Measurements from ENCODE around the gene PRKCZ.

PRKCZ gene

DNA sequence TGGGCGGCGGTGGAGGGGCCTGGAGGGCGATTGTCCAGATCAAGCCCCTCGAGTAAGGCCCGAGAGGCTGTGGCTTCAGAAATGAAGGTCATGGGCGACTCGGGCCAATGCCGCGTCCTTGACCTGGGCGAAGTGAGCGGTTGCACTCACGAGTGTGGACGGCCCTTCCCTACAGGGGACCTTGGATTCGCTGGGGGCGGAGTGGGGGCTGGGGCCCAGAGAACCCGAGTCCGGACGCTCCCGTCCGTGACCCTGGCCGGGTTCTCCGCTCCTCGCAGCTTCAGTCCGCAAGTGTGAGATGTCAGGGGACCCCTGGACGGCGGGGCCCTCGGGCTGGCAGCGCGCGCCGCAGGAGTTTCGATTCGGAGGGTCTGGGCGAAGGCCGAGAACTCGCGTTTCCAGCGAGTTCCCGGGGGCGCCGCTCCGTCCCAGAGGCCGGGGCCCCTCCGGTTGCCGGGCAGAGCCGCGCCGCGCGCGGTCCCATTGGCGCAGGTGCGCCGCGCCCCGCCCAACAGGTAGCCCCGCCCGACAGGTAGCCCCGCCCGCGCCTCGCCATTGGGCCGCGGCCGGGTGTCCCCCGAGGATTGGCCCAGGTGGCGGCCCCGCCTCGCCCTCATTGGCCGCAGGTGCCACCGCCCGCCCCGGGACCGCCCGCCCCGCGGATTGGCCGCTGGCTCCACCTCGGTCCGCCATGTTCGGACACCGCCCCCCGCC, at the start of gene PRKCZ:
PRKCZ (plus strand) TSS at position 694 of the 714 bp plus-strand sequence. CDS start 220 bp downstream, outside the sequence.
- H3K9me3 Mint-ChIP-seq, result no peaks in the 10 kb centered on the region
- H3K4me3 Mint-ChIP-seq, result peak within 1 kb of the TSS; percentile 84 to 88
- no peak within 1 kb of the TSS for H3K27ac Mint-ChIP-seq
- peak; percentile 93 for ATAC-seq
- peaks cover 57% of the 10 kb centered on the region for H3K4me1 Mint-ChIP-seq
- DNase-seq, result peak; percentile 94 to 95
- H3K27me3 Mint-ChIP-seq, result peaks cover 17% of the 10 kb centered on the region

DNA sequence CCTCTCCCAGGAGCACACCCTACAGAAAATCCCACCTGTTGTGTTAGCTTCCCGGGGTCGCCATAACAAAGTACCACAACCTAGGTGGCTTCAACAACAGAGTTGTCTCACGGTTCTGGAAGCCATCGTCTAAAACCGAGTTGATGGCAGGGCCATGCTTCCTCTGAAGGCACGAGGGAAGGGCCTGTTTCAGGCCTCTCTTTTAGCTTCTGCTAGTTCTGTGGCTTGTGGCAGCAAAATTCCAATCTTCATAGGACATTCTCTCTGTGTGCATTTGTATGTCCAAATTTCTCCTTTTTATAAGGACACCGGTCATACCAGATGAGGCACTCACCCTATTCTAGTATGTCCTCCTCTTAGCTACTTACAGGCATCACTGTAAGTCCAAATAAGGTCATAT, 49.8 kb upstream of the PRKCZ start:
- peaks cover 53% of the 10 kb centered on the region for H3K27me3 Mint-ChIP-seq

GRCh38 chr1:2000850-2001249, 49.4 kb upstream of the PRKCZ start:
- Mint-ChIP-seq H3K4me3 (no peak overlapping the region), H3K4me1 (peaks cover 7% of the 10 kb centered on the region), H3K27me3 (peaks cover 57% of the 10 kb centered on the region), H3K27ac (no peak overlapping the region), H3K9me3 (no peaks in the 10 kb centered on the region)
- no peak for DNase-seq
- peak; percentile 45 for ATAC-seq

More for the DNA sequence above, 49.8 kb upstream of the PRKCZ start:
- no peak overlapping the region for H3K27ac Mint-ChIP-seq
- ATAC-seq, result no peak
- DNase-seq, result no peak
- H3K4me3 Mint-ChIP-seq, result no peak overlapping the region
- peaks cover 8% of the 10 kb centered on the region for H3K4me1 Mint-ChIP-seq
- no peaks in the 10 kb centered on the region for H3K9me3 Mint-ChIP-seq

DNA sequence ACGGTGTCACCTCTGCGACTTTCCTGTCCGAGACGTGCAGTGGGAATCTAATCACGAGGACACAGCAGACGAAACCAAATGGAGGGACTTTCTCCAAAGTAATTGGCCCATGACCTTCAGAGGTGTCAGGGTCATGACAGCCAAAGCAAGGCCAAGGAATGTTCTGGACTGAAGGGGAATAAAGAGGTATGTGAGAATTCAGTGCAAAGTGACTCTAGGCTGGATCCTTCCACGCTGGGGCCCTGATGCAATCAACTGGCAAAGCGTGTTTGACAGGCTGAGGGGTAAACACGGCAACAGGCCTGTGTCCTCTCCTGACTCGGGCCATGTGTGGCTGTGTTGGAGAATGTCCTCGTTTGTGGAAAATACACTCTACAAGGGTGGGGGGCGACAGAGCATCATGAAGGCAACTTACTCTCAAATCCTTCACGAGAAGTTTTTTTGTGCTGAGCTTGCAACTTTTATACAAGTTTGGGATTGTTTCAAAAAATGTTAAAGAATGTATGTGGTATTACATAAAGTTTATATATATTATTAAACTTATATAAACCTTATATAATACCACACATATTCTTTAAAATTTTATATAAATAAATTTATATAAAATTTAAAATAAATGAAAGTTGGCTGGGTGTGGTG, 48.3 kb upstream of the PRKCZ start:
- Mint-ChIP-seq H3K9me3 (no peaks in the 10 kb centered on the region), H3K4me1 (no peaks in the 10 kb centered on the region), H3K27ac (no peak overlapping the region), H3K4me3 (no peak overlapping the region), H3K27me3 (peaks cover 55% of the 10 kb centered on the region)
- ATAC-seq, result no peak
- DNase-seq, result no peak

DNA sequence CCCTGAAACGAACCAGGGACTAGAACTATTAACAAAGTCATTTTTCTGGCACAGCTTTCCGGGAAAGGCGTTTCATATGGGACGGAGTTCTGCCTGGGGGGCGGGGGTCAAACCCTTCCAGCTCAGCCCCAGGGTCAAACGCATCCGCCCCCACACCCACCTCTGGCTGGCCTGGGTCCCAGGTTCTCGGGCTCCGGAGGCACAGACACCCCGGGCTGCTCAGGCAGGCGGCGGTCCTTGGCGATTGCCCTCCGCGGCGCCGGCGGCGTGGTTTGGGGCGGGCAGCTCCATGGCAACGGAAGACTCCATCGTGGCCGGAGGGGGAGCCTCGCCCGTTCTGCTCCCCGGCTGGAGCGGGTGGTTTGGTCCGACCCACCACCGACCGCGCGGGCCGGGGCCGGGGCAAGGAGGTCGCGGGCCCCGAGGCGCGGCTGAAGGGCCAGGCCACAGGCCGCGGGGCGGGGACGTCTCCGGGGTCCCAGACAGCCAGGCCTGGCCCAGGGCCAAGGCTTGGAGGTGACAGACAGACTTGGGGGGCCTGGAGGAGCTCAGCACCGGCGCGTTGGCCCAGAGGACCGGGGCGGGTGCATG, 46.6 kb upstream of the PRKCZ start, which contains the start of gene CFAP74:
CFAP74 (minus strand) TSS at position 246 of the 591 bp plus-strand sequence. CDS start 12,830 bp downstream, outside the sequence.
- peaks cover 55% of the 10 kb centered on the region for H3K27me3 Mint-ChIP-seq
- no peaks in the 10 kb centered on the region for H3K9me3 Mint-ChIP-seq
- DNase-seq (peak; percentile 35 to 41), ATAC-seq (peak; percentile 66)
- peak within 1 kb of the TSS in 1 of 2 donors; percentile 24 for H3K4me3 Mint-ChIP-seq
- no peak within 1 kb of the TSS for H3K27ac Mint-ChIP-seq
- no peaks in the 10 kb centered on the region for H3K4me1 Mint-ChIP-seq

GRCh38 chr1:2004856-2005255, 45.4 kb upstream of the PRKCZ start:
- Mint-ChIP-seq H3K4me1 (no peaks in the 10 kb centered on the region), H3K4me3 (no peak overlapping the region), H3K27ac (no peak overlapping the region), H3K27me3 (peaks cover 53% of the 10 kb centered on the region), H3K9me3 (no peaks in the 10 kb centered on the region)
- DNase-seq (no peak), ATAC-seq (no peak)

GRCh38 chr1:2009101-2010053, 40.8 kb upstream of the PRKCZ start:
- ATAC-seq, result no peak

GRCh38 chr1:2014181-2014580, 36.0 kb upstream of the PRKCZ start:
- no peak for DNase-seq
- ATAC-seq, result no peak
- Mint-ChIP-seq H3K9me3 (no peaks in the 10 kb centered on the region), H3K27me3 (peaks cover 70% of the 10 kb centered on the region), H3K4me1 (peaks cover 6% of the 10 kb centered on the region), H3K4me3 (no peak overlapping the region), H3K27ac (no peak overlapping the region)

More at GRCh38 chr1:2009101-2010053, 40.8 kb upstream of the PRKCZ start:
- Mint-ChIP-seq H3K4me1 (no peaks in the 10 kb centered on the region), H3K27me3 (peaks cover 44% of the 10 kb centered on the region), H3K4me3 (no peak overlapping the region), H3K9me3 (no peaks in the 10 kb centered on the region), H3K27ac (no peak overlapping the region)
- no peak for DNase-seq

GRCh38 chr1:2014741-2015735, 35.2 kb upstream of the PRKCZ start:
- Mint-ChIP-seq H3K9me3 (no peaks in the 10 kb centered on the region), H3K4me1 (peaks cover 6% of the 10 kb centered on the region)

DNA sequence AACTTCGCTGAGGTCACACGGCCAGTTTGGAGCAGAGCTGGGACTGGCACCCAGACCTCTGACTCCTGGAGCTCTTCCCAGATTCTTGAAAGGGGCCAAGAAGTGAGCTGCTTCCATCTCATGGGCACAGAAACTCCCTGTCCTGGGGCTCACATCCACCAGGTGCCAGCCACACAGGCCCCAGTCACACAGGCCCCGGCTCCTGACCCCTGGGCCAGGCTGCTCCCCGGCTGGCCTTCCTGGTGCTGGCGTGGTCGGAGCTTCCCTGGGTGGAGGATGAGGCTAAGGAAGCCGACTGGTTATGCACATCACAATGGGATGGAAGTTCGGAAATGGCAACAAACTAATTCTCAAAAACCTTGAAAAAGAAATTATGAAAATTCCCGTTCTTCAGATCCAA, 34.1 kb upstream of the PRKCZ start:
- Mint-ChIP-seq H3K27ac (no peak overlapping the region), H3K9me3 (no peaks in the 10 kb centered on the region), H3K4me3 (no peak overlapping the region), H3K27me3 (peaks cover 80% of the 10 kb centered on the region), H3K4me1 (peaks cover 9% of the 10 kb centered on the region)
- ATAC-seq (no peak), DNase-seq (no peak)

More at GRCh38 chr1:2014741-2015735, 35.2 kb upstream of the PRKCZ start:
- Mint-ChIP-seq H3K4me3 (no peak overlapping the region), H3K27me3 (peaks cover 76% of the 10 kb centered on the region), H3K27ac (no peak overlapping the region)
- ATAC-seq (no peak), DNase-seq (no peak)

- H3K4me3 Mint-ChIP-seq, result peak overlapping the region; percentile 69 to 77
- no peak for ATAC-seq
- no peak overlapping the region for H3K27ac Mint-ChIP-seq
- peaks cover 95% of the 10 kb centered on the region for H3K27me3 Mint-ChIP-seq
- DNase-seq, result no peak
- no peaks in the 10 kb centered on the region for H3K9me3 Mint-ChIP-seq
- peaks cover 11% of the 10 kb centered on the region for H3K4me1 Mint-ChIP-seq
These were observed 31.7 kb upstream of the PRKCZ start for GRCh38 chr1:2018217-2019171.

DNA sequence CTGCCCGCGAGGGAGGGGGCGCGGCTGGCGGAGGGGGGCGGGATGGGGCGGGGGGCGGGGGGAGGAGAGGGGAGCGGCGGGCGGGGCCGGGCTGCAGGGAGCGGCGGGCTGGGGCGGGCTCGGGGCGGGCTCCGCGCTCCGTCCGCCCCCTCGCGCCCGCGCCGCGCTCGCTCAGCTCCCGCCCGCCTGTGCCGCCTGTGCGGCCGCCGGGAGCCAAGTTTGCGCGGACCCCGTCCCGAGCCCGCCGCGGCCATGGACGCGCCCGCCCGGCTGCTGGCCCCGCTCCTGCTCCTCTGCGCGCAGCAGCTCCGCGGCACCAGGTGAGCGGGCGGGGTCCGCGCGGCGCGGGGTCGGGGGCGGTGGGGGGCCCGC, 31.1 kb upstream of the PRKCZ start, which contains the start of gene GABRD:
GABRD (plus strand) TSS at position 174 of the 372 bp plus-strand sequence; CDS start at position 253, 79 bp downstream.
- Mint-ChIP-seq H3K27me3 (peaks cover 95% of the 10 kb centered on the region), H3K9me3 (no peaks in the 10 kb centered on the region), H3K4me1 (peaks cover 11% of the 10 kb centered on the region), H3K27ac (no peak within 1 kb of the TSS), H3K4me3 (peak within 1 kb of the TSS; percentile 69 to 77)
- ATAC-seq (peak; percentile 50), DNase-seq (no peak)

Data from stimulated activated naive CD8-positive, alpha-beta T cell treated with anti-CD3 and anti-CD28 coated beads, Interleukin-15, amount 100 ng/mL, for 72 hours (primary cell).